GM12878 (cell line): ENCODE results near the gene MAST2. TPM values are rescaled to one million over a fixed set of nuclear protein-coding genes. Genes with fewer than 3 reads are reported as not detected.

Experiments
- BACH1 ChIP-seq: fragments of 450-650 bp; IDR thresholded peaks from 2 replicates; pipeline ENCODE4 v1.6.1; 2017; ENCODE audit warnings: mild to moderate bottlenecking, borderline replicate concordance
- RFX5 ChIP-seq: IDR thresholded peaks from 2 replicates; pipeline ENCODE4 v1.6.1; 2011; ENCODE audit warnings: low read depth, low read length, improper control_type of control experiment
- TCF12 ChIP-seq: IDR thresholded peaks from 2 replicates; pipeline ENCODE4 v1.6.1; 2011; ENCODE audit warnings: low read depth, mild to moderate bottlenecking, low read length
- polyA plus RNA-seq, 11 experiments: library from polyadenylated mRNA; depleted of rRNA in 4 of 11; unstranded in 6 of 11; stranded (reverse) in 5 of 11; fragments of >200 nt; fragmentation: Nextera tagmentation in 4 of 11; fragmentation: Illumina TruSeq in 1 of 11; extraction: Ambion mirVana in 4 of 11; extraction: Trizol in 1 of 11; gene quantifications; 1 replicate in 1 of 11; 2 replicates in 10 of 11; pipeline versions ENCODE4 v1.2.1 to v1.2.3, GENCODE V29; 2011 to 2016; ENCODE audit warnings: inconsistent platforms in 2 of 11, missing spikeins in 2 of 11, low read depth in 1 of 11
- total RNA-seq, 4 experiments: library from RNA; depleted of rRNA in 3 of 4; stranded (reverse); fragments of >200 nt in 3 of 4; fragmentation: Illumina TruSeq in 1 of 4; extraction: Trizol in 1 of 4; gene quantifications; 2 replicates each; pipeline versions ENCODE4 v1.2.1 to v1.2.3, GENCODE V29; 2013 to 2021
- TF ChIP-seq, protein P1 (sequence below): fragments of 450-650 bp; IDR thresholded peaks from 2 replicates; pipeline ENCODE4 v1.6.1; 2017; ENCODE audit warnings: mild to moderate bottlenecking, moderate library complexity
- TF ChIP-seq, protein P2 (sequence below): fragments of 450-650 bp; IDR thresholded peaks from 2 replicates; pipeline ENCODE4 v1.6.1; 2017; ENCODE audit warnings: borderline replicate concordance

The MAST2 gene
- total and polyA plus RNA-seq, 10 of the 15 experiments (the other 5 are each of a cell fraction or from before 2014, with no cell fraction given): 1.0 to 28.7 (median 13.8) TPM

DNA sequence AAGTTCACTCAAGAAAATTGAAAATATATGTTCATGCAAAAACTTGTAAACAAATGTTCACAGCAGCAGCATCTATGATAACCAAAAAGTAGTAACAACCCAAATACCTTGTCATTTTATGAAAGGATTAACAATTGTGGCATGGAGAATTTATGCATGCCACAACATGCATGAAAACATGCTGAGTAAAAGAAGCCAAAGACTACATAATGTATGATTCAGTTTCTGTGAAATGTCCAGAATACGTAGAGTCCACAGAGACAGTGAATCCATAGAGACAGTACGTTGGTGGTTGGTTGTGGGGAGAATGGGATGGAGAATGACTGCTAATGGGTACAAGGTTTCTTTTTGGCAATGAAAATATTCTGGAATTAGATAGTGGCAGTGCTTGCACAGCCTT, 148.7 kb downstream of the MAST2 start (continued):
- TF ChIP-seq, protein P1, sequence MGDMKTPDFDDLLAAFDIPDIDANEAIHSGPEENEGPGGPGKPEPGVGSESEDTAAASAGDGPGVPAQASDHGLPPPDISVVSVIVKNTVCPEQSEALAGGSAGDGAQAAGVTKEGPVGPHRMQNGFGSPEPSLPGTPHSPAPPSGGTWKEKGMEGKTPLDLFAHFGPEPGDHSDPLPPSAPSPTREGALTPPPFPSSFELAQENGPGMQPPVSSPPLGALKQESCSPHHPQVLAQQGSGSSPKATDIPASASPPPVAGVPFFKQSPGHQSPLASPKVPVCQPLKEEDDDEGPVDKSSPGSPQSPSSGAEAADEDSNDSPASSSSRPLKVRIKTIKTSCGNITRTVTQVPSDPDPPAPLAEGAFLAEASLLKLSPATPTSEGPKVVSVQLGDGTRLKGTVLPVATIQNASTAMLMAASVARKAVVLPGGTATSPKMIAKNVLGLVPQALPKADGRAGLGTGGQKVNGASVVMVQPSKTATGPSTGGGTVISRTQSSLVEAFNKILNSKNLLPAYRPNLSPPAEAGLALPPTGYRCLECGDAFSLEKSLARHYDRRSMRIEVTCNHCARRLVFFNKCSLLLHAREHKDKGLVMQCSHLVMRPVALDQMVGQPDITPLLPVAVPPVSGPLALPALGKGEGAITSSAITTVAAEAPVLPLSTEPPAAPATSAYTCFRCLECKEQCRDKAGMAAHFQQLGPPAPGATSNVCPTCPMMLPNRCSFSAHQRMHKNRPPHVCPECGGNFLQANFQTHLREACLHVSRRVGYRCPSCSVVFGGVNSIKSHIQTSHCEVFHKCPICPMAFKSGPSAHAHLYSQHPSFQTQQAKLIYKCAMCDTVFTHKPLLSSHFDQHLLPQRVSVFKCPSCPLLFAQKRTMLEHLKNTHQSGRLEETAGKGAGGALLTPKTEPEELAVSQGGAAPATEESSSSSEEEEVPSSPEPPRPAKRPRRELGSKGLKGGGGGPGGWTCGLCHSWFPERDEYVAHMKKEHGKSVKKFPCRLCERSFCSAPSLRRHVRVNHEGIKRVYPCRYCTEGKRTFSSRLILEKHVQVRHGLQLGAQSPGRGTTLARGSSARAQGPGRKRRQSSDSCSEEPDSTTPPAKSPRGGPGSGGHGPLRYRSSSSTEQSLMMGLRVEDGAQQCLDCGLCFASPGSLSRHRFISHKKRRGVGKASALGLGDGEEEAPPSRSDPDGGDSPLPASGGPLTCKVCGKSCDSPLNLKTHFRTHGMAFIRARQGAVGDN: no peak
- TF ChIP-seq BACH1: no peak
- TF ChIP-seq TCF12: no peak
- no peak for TF ChIP-seq RFX5
- TF ChIP-seq, protein P2, sequence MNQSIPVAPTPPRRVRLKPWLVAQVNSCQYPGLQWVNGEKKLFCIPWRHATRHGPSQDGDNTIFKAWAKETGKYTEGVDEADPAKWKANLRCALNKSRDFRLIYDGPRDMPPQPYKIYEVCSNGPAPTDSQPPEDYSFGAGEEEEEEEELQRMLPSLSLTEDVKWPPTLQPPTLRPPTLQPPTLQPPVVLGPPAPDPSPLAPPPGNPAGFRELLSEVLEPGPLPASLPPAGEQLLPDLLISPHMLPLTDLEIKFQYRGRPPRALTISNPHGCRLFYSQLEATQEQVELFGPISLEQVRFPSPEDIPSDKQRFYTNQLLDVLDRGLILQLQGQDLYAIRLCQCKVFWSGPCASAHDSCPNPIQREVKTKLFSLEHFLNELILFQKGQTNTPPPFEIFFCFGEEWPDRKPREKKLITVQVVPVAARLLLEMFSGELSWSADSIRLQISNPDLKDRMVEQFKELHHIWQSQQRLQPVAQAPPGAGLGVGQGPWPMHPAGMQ: no peak
